Nephron progenitor cell (in vitro differentiated cells): ENCODE measurements around the gene PDZD4.

Experiments used
- DNase-seq: peaks from one replicate; pipeline ENCODE4 v3.0.0; 2021
- H3K27ac Mint-ChIP-seq: 2 replicates; pipeline ENCODE4 v1.8.0; 2021; ENCODE audit warnings: mild to moderate bottlenecking, moderate library complexity, mixed read lengths
- H3K27me3 Mint-ChIP-seq: 2 replicates; pipeline ENCODE4 v1.8.0; 2021; ENCODE audit warnings: mild to moderate bottlenecking, low read depth, mixed read lengths; ENCODE audit not compliant: poor library complexity
- H3K36me3 Mint-ChIP-seq: 2 replicates; pipeline ENCODE4 v1.8.0; 2021; ENCODE audit warnings: low read depth, mixed read lengths
- H3K4me1 Mint-ChIP-seq: 2 replicates; pipeline ENCODE4 v1.8.0; 2021; ENCODE audit warnings: mixed read lengths
- H3K4me3 Mint-ChIP-seq: 2 replicates; pipeline ENCODE4 v1.8.0; 2021; ENCODE audit warnings: mild to moderate bottlenecking, moderate library complexity, mixed read lengths
- H3K9me3 Mint-ChIP-seq: 2 replicates; pipeline ENCODE4 v1.8.0; 2021; ENCODE audit warnings: mild to moderate bottlenecking, moderate library complexity, mixed read lengths
- CTCF ChIP-seq: fragments of 200-600 bp; sonication (generic); IDR thresholded peaks from 2 replicates; pipeline ENCODE4 v1.5.0; 2021; ENCODE audit warnings: antibody characterized with exemption

Gene PDZD4

GRCh38 chrX:153781428-153782047 is 48.8 kb downstream of the PDZD4 start:
- TF ChIP-seq CTCF: no peak
- no peaks in the 10 kb centered on the region for H3K36me3 Mint-ChIP-seq
- H3K4me1 Mint-ChIP-seq: peaks cover 10% of the 10 kb centered on the region
- no peaks in the 10 kb centered on the region for H3K27me3 Mint-ChIP-seq
- H3K9me3 Mint-ChIP-seq: peaks cover 27% of the 10 kb centered on the region
- H3K27ac Mint-ChIP-seq: no peak overlapping the region
- DNase-seq: no peak
- H3K4me3 Mint-ChIP-seq: no peak overlapping the region

DNA sequence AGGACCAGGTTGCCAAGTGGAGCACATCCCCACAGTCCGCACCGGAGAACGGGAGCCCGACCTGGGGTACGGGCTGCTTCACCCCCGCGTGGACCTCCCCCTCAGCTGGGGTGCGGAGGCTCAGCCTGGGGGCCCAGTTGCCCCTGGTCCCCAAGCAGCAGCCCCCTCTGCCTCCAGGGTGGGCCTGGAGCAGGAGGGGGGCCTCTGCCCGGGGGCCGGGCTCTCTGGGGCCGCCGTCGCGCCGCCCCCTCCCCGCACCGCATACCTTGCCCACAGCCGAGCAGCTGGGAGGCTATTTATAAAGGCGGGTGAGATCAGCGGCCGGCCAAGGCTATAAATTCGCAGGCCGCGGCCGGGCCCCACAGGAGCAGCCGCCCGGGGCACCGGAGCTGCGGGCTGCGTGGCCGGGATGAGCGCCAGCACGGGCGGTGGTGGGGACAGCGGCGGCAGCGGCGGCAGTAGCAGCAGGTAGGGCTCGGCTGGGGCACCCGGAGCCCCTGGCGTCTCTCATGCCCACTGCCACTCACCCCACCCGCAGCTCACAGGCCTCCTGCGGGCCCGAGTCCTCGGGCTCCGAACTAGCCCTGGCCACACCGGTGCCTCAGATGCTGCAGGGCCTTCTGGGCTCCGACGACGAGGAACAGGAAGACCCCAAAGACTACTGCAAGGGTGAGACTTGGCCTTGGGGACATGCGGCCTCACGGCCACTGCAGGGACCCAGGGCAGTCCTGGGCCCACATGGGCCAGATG is 49.5 kb downstream of the PDZD4 start, which contains the start of gene SRPK3:
SRPK3 (plus strand) TSS at position 364 of the 750 bp plus-strand sequence; CDS start at position 410, 46 bp downstream.
- H3K9me3 Mint-ChIP-seq: peaks cover 26% of the 10 kb centered on the region
- no peak for DNase-seq
- peaks cover 10% of the 10 kb centered on the region for H3K4me1 Mint-ChIP-seq
- peak within 1 kb of the TSS; percentile 93 for H3K27ac Mint-ChIP-seq
- H3K27me3 Mint-ChIP-seq: no peaks in the 10 kb centered on the region
- TF ChIP-seq CTCF: no peak
- no peaks in the 10 kb centered on the region for H3K36me3 Mint-ChIP-seq
- no peak within 1 kb of the TSS for H3K4me3 Mint-ChIP-seq

- no peaks in the 10 kb centered on the region for H3K36me3 Mint-ChIP-seq
- TF ChIP-seq CTCF: no peak
- H3K27me3 Mint-ChIP-seq: no peaks in the 10 kb centered on the region
- peaks cover 24% of the 10 kb centered on the region for H3K9me3 Mint-ChIP-seq
- peaks cover 10% of the 10 kb centered on the region for H3K4me1 Mint-ChIP-seq
- DNase-seq: no peak
- H3K4me3 Mint-ChIP-seq: no peak overlapping the region
- H3K27ac Mint-ChIP-seq: peak overlapping the region; percentile 93
Observed at GRCh38 chrX:153779891-153780677, 50.3 kb downstream of the PDZD4 start.

DNA sequence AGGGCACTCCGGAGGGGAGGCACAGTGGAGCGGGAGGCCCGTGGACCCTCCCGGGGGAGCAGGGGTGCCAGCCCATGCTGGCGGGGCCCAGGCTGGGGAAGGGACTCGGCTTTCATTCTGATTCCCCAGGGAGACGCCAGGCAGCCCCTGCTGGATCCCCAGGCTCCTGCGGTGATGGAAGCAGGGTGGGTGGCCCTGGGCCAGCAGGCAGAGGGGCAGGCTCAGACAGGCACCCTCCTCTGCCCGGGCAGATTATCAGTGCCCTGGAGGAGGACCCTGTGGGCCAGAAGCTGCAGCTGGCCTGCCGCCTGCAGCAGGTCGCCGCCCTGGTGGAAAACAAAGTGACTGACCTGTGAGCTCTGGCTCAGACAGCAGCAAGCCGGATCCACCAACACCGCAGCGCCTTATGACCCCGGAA is 51.7 kb downstream of the PDZD4 start:
- Mint-ChIP-seq H3K4me1 (peaks cover 10% of the 10 kb centered on the region), H3K9me3 (peaks cover 18% of the 10 kb centered on the region), H3K36me3 (no peaks in the 10 kb centered on the region), H3K4me3 (no peak overlapping the region), H3K27ac (no peak overlapping the region), H3K27me3 (no peaks in the 10 kb centered on the region)
- no peak for TF ChIP-seq CTCF
- DNase-seq: no peak

DNA sequence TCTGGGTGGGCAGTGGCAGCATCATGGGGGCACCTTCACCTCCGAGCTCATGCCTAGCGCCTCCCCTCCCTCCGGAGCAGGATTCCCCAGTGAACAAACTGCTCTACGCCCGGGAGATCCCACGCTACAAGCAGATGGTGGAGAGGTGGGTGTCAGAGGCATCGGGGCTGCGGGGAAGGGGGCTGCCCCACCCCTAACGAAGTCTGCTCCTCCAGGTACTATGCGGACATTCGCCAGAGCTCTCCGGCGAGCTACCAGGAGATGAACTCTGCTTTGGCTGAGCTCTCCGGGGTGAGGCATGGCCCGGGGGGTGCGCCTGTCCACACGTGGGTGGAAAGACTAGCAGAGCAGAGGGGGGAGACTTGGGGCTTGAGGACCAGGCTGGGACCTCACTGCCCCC is 52.2 kb downstream of the PDZD4 start:
- Mint-ChIP-seq H3K36me3 (no peaks in the 10 kb centered on the region), H3K9me3 (peaks cover 18% of the 10 kb centered on the region), H3K4me3 (no peak overlapping the region), H3K4me1 (peaks cover 10% of the 10 kb centered on the region), H3K27ac (no peak overlapping the region), H3K27me3 (no peaks in the 10 kb centered on the region)
- no peak for DNase-seq
- TF ChIP-seq CTCF: no peak
